Heart right ventricle (tissue), 16 donors: ENCODE data around the gene CRYAB. TPM values are rescaled to one million over a fixed set of nuclear protein-coding genes. Genes with fewer than 3 reads are reported as not detected.

Source experiments
- ATAC-seq, 8 donors: fragments of 200-7000 bp; cut with Tn5 transposase; one replicate each; pipeline ENCODE4 v1.9.1; 2020; ENCODE audit warnings: mild to moderate bottlenecking in 8 of 8, moderate library complexity in 8 of 8, moderate number of reproducible peaks in 1 of 8
- DNase-seq, 2 donors: peaks; one replicate each; pipeline ENCODE4 v3.0.0-alpha.2; 2020
- H3K27ac ChIP-seq, 10 donors: fragments of 200-600 bp; sonication (generic) in 2 of 10; one replicate each; pipeline versions ENCODE4 v1.5.0 to v1.8.0; 2020 to 2022; ENCODE audit warnings: mild to moderate bottlenecking in 3 of 10
- H3K27me3 ChIP-seq, 7 donors: fragments of 200-600 bp; one replicate each; pipeline ENCODE4 v1.8.0; 2021 to 2022; ENCODE audit warnings: mild to moderate bottlenecking in 2 of 7
- H3K36me3 ChIP-seq, 9 donors: fragments of 200-600 bp; sonication (generic) in 1 of 9; one replicate each; pipeline versions ENCODE4 v1.5.0 to v1.8.0; 2020 to 2022; ENCODE audit warnings: mild to moderate bottlenecking in 2 of 9
- H3K4me1 ChIP-seq, 9 donors: fragments of 200-600 bp; sonication (generic) in 1 of 9; one replicate each; pipeline versions ENCODE4 v1.5.0 to v1.8.0; 2020 to 2022; ENCODE audit warnings: mild to moderate bottlenecking in 4 of 9
- H3K4me3 ChIP-seq, 10 donors: fragments of 200-600 bp; sonication (generic) in 2 of 10; one replicate each; pipeline versions ENCODE4 v1.5.0 to v1.8.0; 2020 to 2022; ENCODE audit warnings: mild to moderate bottlenecking in 7 of 10, moderate library complexity in 2 of 10
- H3K9me3 ChIP-seq, 11 donors: fragments of 200-600 bp in 10 of 11; sonication (generic) in 2 of 11; one replicate each; pipeline versions ENCODE4 v1.5.0 to v1.8.0; 2013 to 2022; ENCODE audit warnings: mild to moderate bottlenecking in 2 of 11, control low read depth in 1 of 11, moderate library complexity in 1 of 11
- CTCF ChIP-seq, 9 donors: fragments of 200-600 bp; sonication (generic) in 2 of 9; IDR thresholded peaks; one replicate each; pipeline versions ENCODE4 v1.5.0 to v1.8.0; 2021 to 2022; ENCODE audit warnings: antibody characterized with exemption in 9 of 9, mild to moderate bottlenecking in 5 of 9, moderate library complexity in 1 of 9
- WGBS, 2 donors: extraction: QIAGEN DNeasy Blood & Tissue Kit; methylation state at CpG; one replicate each; pipeline ENCODE4 v1.1.7; 2013; ENCODE audit warnings: inconsistent platforms in 1 of 2; 5-methylcytosine and 5-hydroxymethylcytosine counted together
- intact Hi-C, 10 donors: fragments of 100-400 bp; cut with DNase I; formaldehyde crosslinking; loops; one replicate each; pipeline versions ENCODE4 v1.11.1 to v1.14.2; 2022
- long read RNA-seq, 3 donors: library from polyadenylated mRNA; unstranded; transcript quantifications; one replicate each; pipeline ENCODE4 v2.0.0, GENCODE V29; 2020 to 2021
- polyA plus RNA-seq, 2 donors: library from polyadenylated mRNA; stranded (reverse); fragments of 200-250 nt; gene quantifications; one replicate each; pipeline ENCODE4 v1.2.3, GENCODE V29; 2013
- total RNA-seq, 10 donors: library from RNA; stranded (reverse); fragmentation: NEBNext Ultra II Directional in 3 of 10; extraction: Animal tissue kit (Norgen Biotek cat#: 25700) in 3 of 10; gene quantifications; one replicate each; pipeline versions ENCODE4 v1.2.1 to v1.2.4, GENCODE V29; 2021 to 2023
- donor health status: Arrhythmogenic right ventricular cardiomyopathy.
- donor health status: ischemic (EF 13 %, LVEDD 7.1; RV severe dilation, severe dysfunction).
- donor health status: healthy with polysubstance abuse.
- donor health status: DM: no; HTN: yes; CAD: no.
- donor health status: DM: no; HTN: no; CAD: no.
- donor health status: ischemic (EF 25% LVEDD 6.9; RV normal size, moderate dysfunction).
- donor health status: ischemic (EF 25% LVEDD 5.7; RV mildly dilated, moderate dysfunction).
- donor health status: healthy.
- donor health status: DM: yes; HTN: yes; CAD: no.
- donor health status: Ischemic cardiomyopathy.
- donor health status: ischemic (EF 35%, LVEDD 5.7; RV mildly dilated, moderate dysfunction).
- donor health status: nonischemic (EF 11% LVEDD 7.7; RV severe dilation, severe dysfunction).
- donor health status: DM: yes; HTN: yes; CAD: no.
- donor health status: PGD.
- donor health status: ischemic (EF 29% LVEDD 5.4; RV normal size, mild dysfunction).
- donor health status: nonischemic (EF 23%, LVEDD 6.1; RV moderate dilation, normal function).

Gene CRYAB
- total RNA-seq (over 10,000 TPM in 2 of 10 donors, 1,000 to 10,000 TPM in 8; 7,877 to 10,608 (median 8,590) TPM), polyA plus RNA-seq (over 10,000 TPM in 1 of 2 donors, 1,000 to 10,000 TPM in 1; 7,695 to 25,436 TPM)
- long read RNA-seq, donor 1, transcript CRYAB-216 (4 exons, 977 nt) = minor isoform, 22 of 1,095 reads
- long read RNA-seq, donor 1, transcript CRYAB-203 (2 exons, 915 nt) = minor isoform, 73 of 1,095 reads
- long read RNA-seq, donor 1, transcript CRYAB-205 (3 exons, 1,017 nt) = major isoform, 905 of 1,095 reads
- long read RNA-seq, donor 1, transcript CRYAB-212 (3 exons, 545 nt) = minor isoform, 26 of 1,095 reads
- long read RNA-seq, donor 1, partial matches to known transcripts = 1 of 1,095 reads
- long read RNA-seq, donor 1, other reads (novel, unspliced or antisense) = 46 of 1,095 reads
- long read RNA-seq, donor 2, transcript CRYAB-205 (3 exons, 1,017 nt) = major isoform, 947 of 1,141 reads
- long read RNA-seq, donor 2, transcript CRYAB-203 (2 exons, 915 nt) = minor isoform, 66 of 1,141 reads
- long read RNA-seq, donor 2, transcript CRYAB-212 (3 exons, 545 nt) = minor isoform, 33 of 1,141 reads
- long read RNA-seq, donor 2, transcript CRYAB-216 (4 exons, 977 nt) = minor isoform, 24 of 1,141 reads
- long read RNA-seq, donor 2, partial matches to known transcripts = 1 of 1,141 reads
- long read RNA-seq, donor 2, other reads (novel, unspliced or antisense) = 56 of 1,141 reads
- long read RNA-seq, donor 3, transcript CRYAB-212 (3 exons, 545 nt) = minor isoform, 6 of 221 reads
- long read RNA-seq, donor 3, transcript CRYAB-203 (2 exons, 915 nt) = minor isoform, 12 of 221 reads
- long read RNA-seq, donor 3, transcript CRYAB-205 (3 exons, 1,017 nt) = major isoform, 156 of 221 reads
- long read RNA-seq, donor 3, transcript CRYAB-216 (4 exons, 977 nt) = minor isoform, 8 of 221 reads
- long read RNA-seq, donor 3, partial matches to known transcripts = 0 of 221 reads
- long read RNA-seq, donor 3, other reads (novel, unspliced or antisense) = 39 of 221 reads

DNA sequence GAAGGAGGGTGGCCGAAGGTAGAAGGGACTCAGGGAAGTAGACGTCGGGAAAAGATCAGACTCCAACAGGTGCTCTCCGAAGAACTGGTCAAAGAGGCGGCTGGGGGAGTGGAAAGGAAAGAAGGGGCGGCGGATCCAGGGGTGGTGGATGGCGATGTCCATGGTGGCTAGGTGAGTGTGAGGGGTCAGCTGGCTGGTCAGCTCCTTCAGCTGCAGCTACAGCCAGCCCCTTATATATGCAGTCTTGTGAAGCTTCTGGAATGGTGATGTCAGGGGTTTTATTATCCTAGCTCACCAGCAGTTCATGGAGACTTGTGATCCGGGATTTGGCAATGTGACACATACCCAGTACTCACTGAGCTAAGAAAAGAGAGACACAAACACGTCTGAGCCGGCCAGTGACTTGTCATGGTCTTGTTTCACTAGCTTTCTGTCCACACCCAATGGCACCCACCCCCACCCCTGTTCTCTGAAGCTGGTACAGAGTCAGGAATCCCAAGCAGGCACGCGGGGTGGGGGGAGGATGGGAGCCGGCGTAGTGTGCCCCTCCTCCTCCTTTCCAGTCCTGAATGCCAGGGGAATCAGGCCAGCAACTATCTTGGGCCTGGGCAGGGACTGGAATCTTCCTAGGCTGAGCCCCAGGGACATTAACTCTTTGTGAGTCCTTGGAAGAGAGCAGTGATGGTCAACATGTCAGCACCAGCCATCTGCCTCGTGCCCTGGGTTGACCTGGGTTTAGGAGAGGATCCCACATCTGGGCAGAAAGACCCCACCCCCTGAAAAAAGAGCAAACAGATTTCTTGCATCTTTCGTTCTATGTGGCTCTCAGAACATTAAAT lies at the start of gene CRYAB:
CRYAB (minus strand) TSS at position 208 of the 839 bp plus-strand sequence; CDS start at position 162, 46 bp downstream.
- DNase-seq = peak; percentile 85 to 89
- 20 to 25% methylated on average over 17 of the region's 17 CpGs for WGBS, 2 donors
- no peak for TF ChIP-seq CTCF (IDR thresholded peaks at IDR 0.05)
- H3K27me3 ChIP-seq = peaks cover 0 to 44% (median 0%) of the 10 kb centered on the region in 7 donors
- H3K27ac ChIP-seq = peak within 1 kb of the TSS; percentile 94 to 99 (median 95)
- H3K9me3 ChIP-seq = no peaks in the 10 kb centered on the region
- peak within 1 kb of the TSS; percentile 53 to 69 (median 62) for H3K4me3 ChIP-seq
- peak; percentile 70 to 87 (median 76) for ATAC-seq
- intact Hi-C loops = loop anchor here in 4 of 10 donors (5.0 kb wide), 1 partner anchor 34 kb away; the partner anchor contains the start of genes CFAP68 (in 4 of the 4) and FDXACB1 (in 4 of the 4)
- peaks cover 0 to 22% (median 9%) of the 10 kb centered on the region in 9 donors for H3K4me1 ChIP-seq
- H3K36me3 ChIP-seq = peaks cover 0 to 33% (median 18%) of the 10 kb centered on the region in 9 donors

GRCh38 chr11:111960916-111961315 lies 49.3 kb upstream of the CRYAB start:
- H3K27me3 ChIP-seq = no peaks in the 10 kb centered on the region
- H3K4me3 ChIP-seq = no peak overlapping the region
- peaks cover 0 to 10% (median 5%) of the 10 kb centered on the region in 9 donors for H3K4me1 ChIP-seq
- no peak for DNase-seq
- no peaks in the 10 kb centered on the region for H3K9me3 ChIP-seq
- H3K36me3 ChIP-seq = no peaks in the 10 kb centered on the region
- intact Hi-C loops = no loop called here
- WGBS, 2 donors = 69 to 76% methylated on average over 5 of the region's 5 CpGs
- TF ChIP-seq CTCF (IDR thresholded peaks at IDR 0.05) = no peak
- no peak overlapping the region for H3K27ac ChIP-seq
- ATAC-seq = no peak

GRCh38 chr11:111957663-111958444 lies 46.3 kb upstream of the CRYAB start:
- intact Hi-C loops = no loop called here
- peaks cover 0 to 10% (median 5%) of the 10 kb centered on the region in 9 donors for H3K4me1 ChIP-seq
- DNase-seq = no peak

More at GRCh38 chr11:111957663-111958444, 46.3 kb upstream of the CRYAB start:
- peak in 3 of 8 donors; percentile 39 to 59 (median 47) for ATAC-seq
- 83 to 85% methylated on average over 12 of the region's 12 CpGs for WGBS, 2 donors
- no peak for TF ChIP-seq CTCF (IDR thresholded peaks at IDR 0.05)
- Histone ChIP-seq H3K27ac (peak overlapping the region in 2 of 10 donors; percentile 25 to 44), H3K9me3 (no peaks in the 10 kb centered on the region), H3K4me3 (no peak overlapping the region), H3K27me3 (no peaks in the 10 kb centered on the region), H3K36me3 (no peaks in the 10 kb centered on the region)
